Hepatocyte (in vitro differentiated cells): ENCODE results near the gene IPO5.

Experiments used
- CTCF ChIP-seq: fragments of 200-600 bp; sonication (generic); IDR thresholded peaks from 2 replicates; pipeline ENCODE4 v1.5.1; 2016; ENCODE audit warnings: antibody characterized with exemption, mild to moderate bottlenecking; ENCODE audit not compliant: poor library complexity
- EZH2 ChIP-seq: fragments of 200-600 bp; sonication (generic); IDR thresholded peaks from 2 replicates; pipeline ENCODE4 v1.6.1; 2016; ENCODE audit warnings: antibody characterized with exemption, mild to moderate bottlenecking, borderline replicate concordance

- TF ChIP-seq CTCF = no peak
- no peak for TF ChIP-seq EZH2
Measured at GRCh38 chr13:97979556-97979955, 26.1 kb downstream of the IPO5 start.
